K562 (cell line): ENCODE measurements around the gene ZNF558. TPM values are rescaled to one million over a fixed set of nuclear protein-coding genes. Genes with fewer than 3 reads are reported as not detected.
A peak's percentile ranks its signal among the peaks of the same experiment; 100 is the strongest.

Experiments
- ATAC-seq: fragments of 200-7000 bp; cut with Tn5 transposase; 3 replicates; pipeline ENCODE4 v1.9.1; 2020; ENCODE audit warnings: moderate library complexity
- BruUV-seq: library from RNA; stranded (reverse); fragments of 400-500 nt; replicated peaks from 2 replicates; lab custom pipeline; 2021; lab: Mats Ljungman, UMichigan
- CTCF ChIA-PET: fragments of 300-600 bp; formaldehyde crosslinking; extraction: SDS; loops from one replicate; lab custom pipeline; 2021; ENCODE audit warnings: low intra/inter-chr PET ratio; lab: Yijun Ruan, JAX
- POLR2A ChIA-PET: fragments of 300-600, 350-650 bp; sonication (Branson Sonifier 250); formaldehyde crosslinking; extraction: SDS; loops from one replicate; lab custom pipeline; 2021; ENCODE audit warnings: antibody characterized with exemption, inconsistent platforms; lab: Yijun Ruan, JAX
- DNase-seq, 4 experiments: peaks; one replicate each; pipeline versions ENCODE4 v3.0.0 to v3.0.0-alpha.2; 2011 to 2018; ENCODE audit warnings: low spot score in 3 of 4, mixed read lengths in 3 of 4; ENCODE audit errors: extremely low read depth in 1 of 4
- FAIRE-seq: peaks from 2 replicates; lab custom pipeline; 2011; peaks lifted over from hg19 to GRCh38; lab: Jason Lieb, UNC
- H2AFZ ChIP-seq: 2 replicates; pipeline ENCODE4 v1.6.0; 2011; ENCODE audit warnings: low read depth, low read length, control low read depth, inconsistent platforms
- H3K27ac ChIP-seq: fragments of 200-600 bp; 3 replicates; pipeline ENCODE4 v1.8.0; 2011; ENCODE audit warnings: low read depth, mild to moderate bottlenecking, control low read depth, inconsistent platforms, low read length, moderate library complexity, mixed read lengths; ENCODE audit errors: extremely low read depth
- H3K27me3 ChIP-seq, 2 experiments: fragments of 300-600 bp in 1 of 2; 2 replicates in 1 of 2; 3 replicates in 1 of 2; pipeline versions ENCODE4 v1.6.0 to v1.8.0; 2011; ENCODE audit warnings: inconsistent platforms in 2 of 2, low read length in 2 of 2, mild to moderate bottlenecking in 1 of 2, mixed read lengths in 1 of 2, moderate library complexity in 1 of 2; ENCODE audit not compliant: control insufficient read depth in 2 of 2, insufficient read depth in 2 of 2
- H3K36me3 ChIP-seq: fragments of 300-600 bp; 3 replicates; pipeline ENCODE4 v1.8.0; 2011; ENCODE audit warnings: mild to moderate bottlenecking, low read length, inconsistent platforms; ENCODE audit not compliant: control insufficient read depth, insufficient read depth
- H3K4me1 ChIP-seq, 2 experiments: fragments of 200-600 bp in 1 of 2; replicated peaks in 1 of 2; 2 replicates in 1 of 2; 3 replicates in 1 of 2; pipeline versions ENCODE4 v1.5.1 to v1.8.0; 2011; ENCODE audit warnings: inconsistent platforms in 2 of 2, low read length in 2 of 2, mild to moderate bottlenecking in 1 of 2, mixed read lengths in 1 of 2, moderate library complexity in 1 of 2; ENCODE audit not compliant: control insufficient read depth in 2 of 2, insufficient read depth in 2 of 2
- H3K4me2 ChIP-seq: 2 replicates; pipeline ENCODE4 v1.6.1; 2011; ENCODE audit warnings: low read length, control low read depth, inconsistent platforms, mixed read lengths; ENCODE audit not compliant: insufficient read depth
- H3K4me3 ChIP-seq: fragments of 200-600 bp; sonication (generic), shearing (Covaris generic); 2 replicates; pipeline ENCODE4 v1.5.1; 2016; ENCODE audit warnings: control low read depth, inconsistent platforms
- H3K79me2 ChIP-seq: fragments of 200-600 bp; 3 replicates; pipeline ENCODE4 v1.8.0; 2011; ENCODE audit warnings: low read length, inconsistent platforms; ENCODE audit not compliant: control insufficient read depth, insufficient read depth
- H3K9ac ChIP-seq, 2 experiments: 2 replicates each; pipeline versions ENCODE4 v1.6.0 to v1.6.1; 2011; ENCODE audit warnings: low read depth in 2 of 2, low read length in 2 of 2, control low read depth in 1 of 2, inconsistent platforms in 1 of 2, mild to moderate bottlenecking in 1 of 2, mixed read lengths in 1 of 2; ENCODE audit not compliant: insufficient read depth in 1 of 2
- H3K9me1 ChIP-seq: one replicate; pipeline ENCODE4 v1.6.0; 2011; ENCODE audit warnings: inconsistent platforms, mild to moderate bottlenecking, low read length, moderate library complexity; ENCODE audit not compliant: control insufficient read depth, insufficient read depth
- H3K9me3 ChIP-seq: replicated peaks from 2 replicates; pipeline ENCODE4 v1.5.1; 2011; ENCODE audit warnings: low read depth, low read length, inconsistent platforms; ENCODE audit not compliant: control insufficient read depth, insufficient read depth
- H4K20me1 ChIP-seq: replicated peaks from 2 replicates; pipeline ENCODE4 v1.6.1; 2011; ENCODE audit warnings: low read length, inconsistent platforms, mixed read lengths; ENCODE audit not compliant: control insufficient read depth, insufficient read depth
- CEBPB ChIP-seq: fragments of 450-650 bp; IDR thresholded peaks from 2 replicates; pipeline ENCODE4 v1.6.1; 2016; ENCODE audit warnings: missing genetic modification characterization, missing compliant biosample characterization
- CEBPG ChIP-seq, 3 experiments: fragments of 200-800 bp in 1 of 3; sonication (Bioruptor generic) in 1 of 3; sonication (generic) in 1 of 3; formaldehyde crosslinking in 1 of 3; IDR thresholded peaks in 2 of 3; conservative IDR thresholded peaks in 1 of 3; 2 replicates each; pipeline versions ENCODE4 v1.6.1 to v1.8.0; 2016 to 2022; ENCODE audit warnings: missing compliant biosample characterization in 2 of 3, missing genetic modification characterization in 2 of 3, mild to moderate bottlenecking in 1 of 3, missing genetic modification reagents in 1 of 3
- MGA ChIP-seq: fragments of 450-650 bp; IDR thresholded peaks from 2 replicates; pipeline ENCODE4 v1.6.1; 2016; ENCODE audit warnings: mild to moderate bottlenecking, moderate library complexity
- NFIX ChIP-seq: fragments of 250-450 bp; sonication (Bioruptor Pico); IDR thresholded peaks from 2 replicates; pipeline ENCODE4 v1.4.0; 2020; ENCODE audit warnings: low read depth, mild to moderate bottlenecking, moderate library complexity
- RFX5 ChIP-seq: IDR thresholded peaks from 2 replicates; pipeline ENCODE4 v1.6.1; 2011; ENCODE audit warnings: low read depth, mild to moderate bottlenecking, improper control_type of control experiment, low read length
- SMARCC2 ChIP-seq: fragments of 450-650 bp; IDR thresholded peaks from 2 replicates; pipeline ENCODE4 v1.6.1; 2017; ENCODE audit warnings: antibody characterized with exemption, moderate library complexity, mild to moderate bottlenecking, low read depth
- STAG1 ChIP-seq: sonication (generic); formaldehyde crosslinking; IDR thresholded peaks from 2 replicates; pipeline ENCODE4 v1.5.0; 2020; ENCODE audit warnings: missing genetic modification reagents, borderline replicate concordance
- THAP12 ChIP-seq: fragments of 250-450 bp; sonication (Bioruptor Pico); IDR thresholded peaks from 2 replicates; pipeline ENCODE4 v1.9.0; 2021; ENCODE audit warnings: mild to moderate bottlenecking, inconsistent platforms
- WGBS: fragments of 100-300 bp; shearing (Covaris generic); methylation state at CpG from one replicate; pipeline ENCODE4 v1.1.6; 2016; ENCODE audit warnings: low coverage, mixed read lengths; ENCODE audit not compliant: insufficient coverage; ENCODE audit errors: missing lambda C conversion rate; 5-methylcytosine and 5-hydroxymethylcytosine counted together
- in situ Hi-C: fragments of 300-500 bp; cut with MboI; formaldehyde crosslinking; loops from 4 replicates; pipeline ENCODE4 v1.15.0; 2018; ENCODE audit warnings: inconsistent platforms, mixed read lengths
- intact Hi-C: fragments of 100-400 bp; cut with micrococcal nuclease; formaldehyde crosslinking; loops from 2 replicates; pipeline ENCODE4 v1.14.2; 2022
- polyA plus RNA-seq, 8 experiments: library from polyadenylated mRNA; depleted of rRNA in 4 of 8; stranded (reverse) in 5 of 8; unstranded in 3 of 8; fragments of >200 nt; fragmentation: Nextera tagmentation in 2 of 8; fragmentation: Illumina TruSeq in 1 of 8; extraction: Ambion mirVana in 2 of 8; extraction: Trizol in 1 of 8; gene quantifications; 2 replicates each; pipeline versions ENCODE4 v1.2.1 to v1.2.3, GENCODE V29; 2011 to 2014; ENCODE audit warnings: inconsistent platforms in 1 of 8, missing spikeins in 1 of 8
- total RNA-seq, 7 experiments: library from RNA; depleted of rRNA in 6 of 7; stranded (reverse); fragments of >200 nt in 6 of 7; fragmentation: Illumina TruSeq in 2 of 7; extraction: Trizol in 2 of 7; gene quantifications; 2 replicates each; pipeline versions ENCODE4 v1.2.1 to v1.2.3, GENCODE V29; 2011 to 2021; ENCODE audit warnings: low replicate concordance in 1 of 7

Gene ZNF558
- total and polyA plus RNA-seq, 9 of the 15 experiments (the other 6 are each of a cell fraction or from before 2014, with no cell fraction given) = 5.4 to 47.6 (median 21.2) TPM

GRCh38 chr19:8835877-8836276 is 3.8 kb upstream of the ZNF558 start:
- Histone ChIP-seq H3K9me3 (no peaks in the 10 kb centered on the region), H4K20me1 (no peaks in the 10 kb centered on the region), H2AFZ (no peak overlapping the region), H3K27ac (no peak overlapping the region), H3K4me3 (no peak overlapping the region), H3K27me3 (peaks cover 0 to 9% of the 10 kb centered on the region in 2 experiments; a peak in 3 of 5 replicates), H3K9me1 (no peaks in the 10 kb centered on the region), H3K4me2 (no peak overlapping the region), H3K4me1 (peaks cover 10% of the 10 kb centered on the region in 2 experiments; a peak in 3 of 5 replicates), H3K79me2 (no peaks in the 10 kb centered on the region), H3K9ac (no peak overlapping the region), H3K36me3 (no peaks in the 10 kb centered on the region)
- BruUV-seq = no TSS peak
- ChIA-PET CTCF (no interaction called here), POLR2A (no interaction called here)
- ATAC-seq (no peak), FAIRE-seq (no peak), DNase-seq (no peak)
- in situ Hi-C loops = no loop called here
- WGBS = 18% methylated on average over 3 of the region's 3 CpGs
- intact Hi-C loops = no loop called here
- TF ChIP-seq THAP12 (CRISPR knock-in tag) = no peak
- TF ChIP-seq MGA = no peak
- no peak for TF ChIP-seq SMARCC2
- TF ChIP-seq STAG1 (CRISPR knock-in tag) = no peak
- peak; percentile 92 for TF ChIP-seq CEBPB (tag)
- no peak for TF ChIP-seq NFIX
- no peak for TF ChIP-seq CEBPG (CRISPR knock-in tag; IDR thresholded peaks at IDR 0.05)
- peak; percentile 82 to 97 for TF ChIP-seq CEBPG (tag; conservative IDR thresholded peaks at IDR 0.05 in 1 of 2, IDR thresholded peaks at IDR 0.05 in 1 of 2)
- TF ChIP-seq RFX5 = no peak
